H9 (cell line): ENCODE results near the gene PC. TPM values are rescaled to one million over a fixed set of nuclear protein-coding genes. Genes with fewer than 3 reads are reported as not detected.

Source experiments
- DNase-seq: peaks from one replicate; pipeline ENCODE4 v3.0.0-alpha.2; 2017
- H2AFZ ChIP-seq: one replicate; pipeline ENCODE4 v1.6.1; 2013; ENCODE audit warnings: mild to moderate bottlenecking, low read length, control low read depth, moderate library complexity
- H2AK5ac ChIP-seq: 2 replicates; pipeline ENCODE4 v1.6.1; 2013; ENCODE audit warnings: low read length, control low read depth, mixed read lengths; ENCODE audit not compliant: insufficient read length
- H2BK120ac ChIP-seq: one replicate; pipeline ENCODE4 v1.6.1; 2013; ENCODE audit warnings: low read depth, mild to moderate bottlenecking, low read length, control low read depth, inconsistent platforms; ENCODE audit not compliant: poor library complexity, severe bottlenecking
- H2BK12ac ChIP-seq: 2 replicates; pipeline ENCODE4 v1.6.1; 2013; ENCODE audit warnings: low read length, control low read depth, mixed read lengths, low read depth; ENCODE audit not compliant: insufficient read length
- H2BK15ac ChIP-seq: 2 replicates; pipeline ENCODE4 v1.6.1; 2013; ENCODE audit warnings: low read depth, low read length, control low read depth
- H2BK20ac ChIP-seq: one replicate; pipeline ENCODE4 v1.6.1; 2013; ENCODE audit warnings: low read depth, mild to moderate bottlenecking, low read length, control low read depth, inconsistent platforms; ENCODE audit not compliant: poor library complexity, severe bottlenecking
- H2BK5ac ChIP-seq: 2 replicates; pipeline ENCODE4 v1.6.1; 2013; ENCODE audit warnings: low read length, control low read depth, mixed read lengths; ENCODE audit not compliant: insufficient read length
- H3K14ac ChIP-seq: 2 replicates; pipeline ENCODE4 v1.6.1; 2013; ENCODE audit warnings: low read length, control low read depth; ENCODE audit not compliant: insufficient read depth
- H3K18ac ChIP-seq: 2 replicates; pipeline ENCODE4 v1.6.1; 2013; ENCODE audit warnings: low read depth, mild to moderate bottlenecking, mixed read lengths, low read length, control low read depth; ENCODE audit not compliant: insufficient read length
- H3K23ac ChIP-seq: 2 replicates; pipeline ENCODE4 v1.6.1; 2013; ENCODE audit warnings: low read length, control low read depth, mixed read lengths, low read depth; ENCODE audit not compliant: insufficient read length
- H3K23me2 ChIP-seq: 2 replicates; pipeline ENCODE4 v1.6.1; 2013; ENCODE audit warnings: low read depth, mild to moderate bottlenecking, mixed read lengths, low read length, control low read depth; ENCODE audit not compliant: insufficient read length, poor library complexity, severe bottlenecking
- H3K27ac ChIP-seq: 2 replicates; pipeline ENCODE4 v1.5.1; 2013; ENCODE audit warnings: low read length, control low read depth, mixed read lengths, low read depth; ENCODE audit not compliant: insufficient read length
- H3K27me3 ChIP-seq: 2 replicates; pipeline ENCODE4 v1.6.1; 2013; ENCODE audit warnings: low read length, control low read depth, inconsistent platforms; ENCODE audit not compliant: insufficient read depth
- H3K4ac ChIP-seq: 2 replicates; pipeline ENCODE4 v1.6.1; 2013; ENCODE audit warnings: low read depth, mild to moderate bottlenecking, control low read depth, inconsistent platforms, low read length, moderate library complexity
- H3K4me1 ChIP-seq: 2 replicates; pipeline ENCODE4 v1.6.1; 2013; ENCODE audit warnings: low read length, control low read depth, inconsistent platforms; ENCODE audit not compliant: insufficient read depth
- H3K4me2 ChIP-seq: 2 replicates; pipeline ENCODE4 v1.6.1; 2013; ENCODE audit warnings: low read length, control low read depth, mixed read lengths; ENCODE audit not compliant: insufficient read length, insufficient read depth
- H3K56ac ChIP-seq: 2 replicates; pipeline ENCODE4 v1.6.1; 2013; ENCODE audit warnings: low read depth, mild to moderate bottlenecking, mixed read lengths, low read length, control low read depth; ENCODE audit not compliant: insufficient read length
- H3K79me1 ChIP-seq: 2 replicates; pipeline ENCODE4 v1.6.1; 2013; ENCODE audit warnings: low read depth, mild to moderate bottlenecking, moderate library complexity, low read length, control low read depth, inconsistent platforms; ENCODE audit not compliant: insufficient read depth, poor library complexity, severe bottlenecking
- H3K79me2 ChIP-seq: 2 replicates; pipeline ENCODE4 v1.6.1; 2013; ENCODE audit warnings: low read length, control low read depth, inconsistent platforms; ENCODE audit not compliant: insufficient read depth
- H3K9ac ChIP-seq: 2 replicates; pipeline ENCODE4 v1.6.1; 2013; ENCODE audit warnings: low read length, control low read depth, mixed read lengths; ENCODE audit not compliant: insufficient read length; ENCODE audit errors: extremely low read depth
- H3K9me3 ChIP-seq: one replicate; pipeline ENCODE4 v1.6.1; 2013; ENCODE audit warnings: low read depth, low read length, inconsistent platforms; ENCODE audit not compliant: control insufficient read depth
- H3T11ph ChIP-seq: one replicate; pipeline ENCODE4 v1.6.1; 2013; ENCODE audit warnings: mild to moderate bottlenecking, low read length, control low read depth, inconsistent platforms
- H4K20me1 ChIP-seq: one replicate; pipeline ENCODE4 v1.6.1; 2013; ENCODE audit not compliant: control insufficient read depth, insufficient read length, insufficient read depth
- H4K5ac ChIP-seq: 2 replicates; pipeline ENCODE4 v1.6.1; 2013; ENCODE audit warnings: low read depth, mild to moderate bottlenecking, mixed read lengths, low read length, control low read depth; ENCODE audit not compliant: insufficient read length
- H4K8ac ChIP-seq: replicated peaks from 2 replicates; pipeline ENCODE4 v1.6.1; 2013; ENCODE audit warnings: low read length, control low read depth, mixed read lengths, low read depth; ENCODE audit not compliant: insufficient read length
- H4K91ac ChIP-seq: 2 replicates; pipeline ENCODE4 v1.6.1; 2013; ENCODE audit warnings: low read depth, mild to moderate bottlenecking, moderate library complexity, mixed read lengths, low read length, control low read depth; ENCODE audit not compliant: insufficient read length
- H3K27ac Mint-ChIP-seq, 3 experiments: 2 replicates in 2 of 3; 3 replicates in 1 of 3; pipeline ENCODE4 v1.8.0; 2020 to 2021; ENCODE audit warnings: mixed read lengths in 3 of 3, mild to moderate bottlenecking in 1 of 3, moderate library complexity in 1 of 3
- H3K27me3 Mint-ChIP-seq: 2 replicates; pipeline ENCODE4 v1.8.0; 2021; ENCODE audit warnings: low read depth, mild to moderate bottlenecking, moderate library complexity, mixed read lengths
- H3K36me3 Mint-ChIP-seq, 3 experiments: 2 replicates in 2 of 3; 3 replicates in 1 of 3; pipeline ENCODE4 v1.8.0; 2020 to 2021; ENCODE audit warnings: low read depth in 3 of 3, mixed read lengths in 3 of 3; ENCODE audit not compliant: insufficient read depth in 1 of 3
- H3K4me1 Mint-ChIP-seq, 2 experiments: 2 replicates each; pipeline ENCODE4 v1.8.0; 2020; ENCODE audit warnings: mixed read lengths in 2 of 2
- H3K4me3 Mint-ChIP-seq, 2 experiments: 2 replicates in 1 of 2; 3 replicates in 1 of 2; pipeline ENCODE4 v1.8.0; 2020 to 2021; ENCODE audit warnings: mild to moderate bottlenecking in 2 of 2, mixed read lengths in 2 of 2, moderate library complexity in 1 of 2
- H3K9me3 Mint-ChIP-seq, 2 experiments: 2 replicates in 1 of 2; 3 replicates in 1 of 2; pipeline ENCODE4 v1.8.0; 2020; ENCODE audit warnings: mild to moderate bottlenecking in 2 of 2, mixed read lengths in 2 of 2, moderate library complexity in 1 of 2
- WGBS: extraction: QIAGEN DNeasy Blood & Tissue Kit; methylation state at CpG from one replicate; pipeline ENCODE4 v1.1.7; 2013; ENCODE audit warnings: missing lambda C conversion rate, low lambda C conversion rate, mixed read lengths; ENCODE audit not compliant: insufficient read length; ENCODE audit errors: extremely low coverage; 5-methylcytosine and 5-hydroxymethylcytosine counted together
- total RNA-seq: library from RNA; stranded (reverse); gene quantifications from 2 replicates; pipeline ENCODE4 v1.2.1, GENCODE V29; 2021
- TF ChIP-seq, protein P1 (sequence below): fragments of 200-600 bp; sonication (generic); conservative IDR thresholded peaks from 3 replicates; pipeline ENCODE4 v1.8.0; 2021; ENCODE audit warnings: antibody characterized with exemption, mild to moderate bottlenecking

The PC gene
- total RNA-seq, 1 experiment from 2014 or later: 32.6 TPM

DNA sequence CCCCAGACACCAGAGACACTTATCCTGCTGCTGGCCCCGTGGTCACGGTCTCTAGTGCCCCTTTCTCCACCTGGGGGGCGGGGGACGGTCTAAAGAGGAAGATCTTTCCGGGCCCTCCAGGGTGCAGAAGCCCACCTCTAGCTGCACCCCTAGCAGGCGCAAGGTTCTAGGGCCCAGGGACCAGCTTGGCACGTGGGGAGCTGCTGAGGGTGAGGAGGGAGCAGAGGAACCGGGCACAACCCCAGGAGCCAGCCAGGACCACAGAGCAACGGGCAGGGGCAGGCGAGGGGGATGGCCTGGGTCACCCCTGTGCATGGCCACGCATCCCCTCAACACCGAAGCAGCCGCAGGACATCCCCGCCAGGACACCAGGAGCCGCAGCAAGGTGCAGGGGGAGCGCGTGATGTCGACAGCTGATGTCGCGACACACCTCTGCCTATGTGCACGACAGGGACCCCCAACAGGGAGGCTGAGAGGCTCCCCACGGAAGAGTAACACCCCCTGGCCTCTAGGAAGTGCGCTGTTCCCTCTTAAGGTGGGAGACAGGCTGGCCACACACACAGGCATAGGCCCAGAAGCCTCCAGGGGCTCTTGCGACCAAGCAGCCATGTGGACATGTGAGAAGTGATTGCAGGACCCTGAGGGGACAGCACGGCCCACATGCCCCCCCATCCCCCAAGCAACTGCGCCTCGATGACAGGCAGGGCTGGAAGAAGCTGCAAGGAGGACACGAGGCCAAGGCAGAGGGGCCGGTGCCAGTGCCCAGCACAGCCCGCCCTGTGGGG, 96.2 kb downstream of the PC start:
- DNase-seq: no peak
- Histone ChIP-seq H3K4me2 (no peak overlapping the region), H3K9ac (no peak overlapping the region)

More for the DNA sequence above, 96.2 kb downstream of the PC start:
- H3K56ac ChIP-seq: no peak overlapping the region
- no peak overlapping the region for H3T11ph ChIP-seq
- H4K20me1 ChIP-seq: no peaks in the 10 kb centered on the region
- no peak overlapping the region for H2AK5ac ChIP-seq
- no peak overlapping the region for H2BK5ac ChIP-seq
- TF ChIP-seq, protein P1, sequence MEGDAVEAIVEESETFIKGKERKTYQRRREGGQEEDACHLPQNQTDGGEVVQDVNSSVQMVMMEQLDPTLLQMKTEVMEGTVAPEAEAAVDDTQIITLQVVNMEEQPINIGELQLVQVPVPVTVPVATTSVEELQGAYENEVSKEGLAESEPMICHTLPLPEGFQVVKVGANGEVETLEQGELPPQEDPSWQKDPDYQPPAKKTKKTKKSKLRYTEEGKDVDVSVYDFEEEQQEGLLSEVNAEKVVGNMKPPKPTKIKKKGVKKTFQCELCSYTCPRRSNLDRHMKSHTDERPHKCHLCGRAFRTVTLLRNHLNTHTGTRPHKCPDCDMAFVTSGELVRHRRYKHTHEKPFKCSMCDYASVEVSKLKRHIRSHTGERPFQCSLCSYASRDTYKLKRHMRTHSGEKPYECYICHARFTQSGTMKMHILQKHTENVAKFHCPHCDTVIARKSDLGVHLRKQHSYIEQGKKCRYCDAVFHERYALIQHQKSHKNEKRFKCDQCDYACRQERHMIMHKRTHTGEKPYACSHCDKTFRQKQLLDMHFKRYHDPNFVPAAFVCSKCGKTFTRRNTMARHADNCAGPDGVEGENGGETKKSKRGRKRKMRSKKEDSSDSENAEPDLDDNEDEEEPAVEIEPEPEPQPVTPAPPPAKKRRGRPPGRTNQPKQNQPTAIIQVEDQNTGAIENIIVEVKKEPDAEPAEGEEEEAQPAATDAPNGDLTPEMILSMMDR: no peak
- H3K79me2 ChIP-seq: no peaks in the 10 kb centered on the region
- H3K4me1 ChIP-seq: no peaks in the 10 kb centered on the region
- no peak overlapping the region for H3K27ac ChIP-seq
- no peak overlapping the region for H4K5ac ChIP-seq
- no peak overlapping the region for H2BK120ac ChIP-seq
- WGBS: no CpG with 5 or more reads among the region's 30 CpGs
- H3K4me3 Mint-ChIP-seq: no peak overlapping the region
- no peaks in the 10 kb centered on the region for H3K27me3 ChIP-seq
- no peaks in the 10 kb centered on the region for H3K9me3 ChIP-seq
- no peaks in the 10 kb centered on the region for H3K79me1 ChIP-seq
- H2AFZ ChIP-seq: no peak overlapping the region
- no peak overlapping the region for H3K27ac Mint-ChIP-seq
- no peak overlapping the region for H2BK20ac ChIP-seq
- no peaks in the 10 kb centered on the region for H3K9me3 Mint-ChIP-seq
- H2BK12ac ChIP-seq: no peak overlapping the region
- H3K4me1 Mint-ChIP-seq: peaks cover 0 to 3% of the 10 kb centered on the region in 2 experiments; a peak in 2 of 4 replicates
- no peak overlapping the region for H3K23ac ChIP-seq
- no peak overlapping the region for H4K91ac ChIP-seq
- no peak overlapping the region for H3K4ac ChIP-seq
- no peak overlapping the region for H2BK15ac ChIP-seq
- peaks cover 0 to 7% (median 2%) of the 10 kb centered on the region in 3 experiments; a peak in 3 of 7 replicates for H3K36me3 Mint-ChIP-seq
- no peak overlapping the region for H4K8ac ChIP-seq
- H3K18ac ChIP-seq: no peak overlapping the region
- H3K14ac ChIP-seq: no peak overlapping the region
- no peaks in the 10 kb centered on the region for H3K27me3 Mint-ChIP-seq
- H3K23me2 ChIP-seq: peaks cover 3% of the 10 kb centered on the region
